MM.1S (cell line): ENCODE measurements around the gene CCDC91.

Source experiments
- DNase-seq: peaks from one replicate; pipeline ENCODE4 v3.0.0-alpha.2; 2015
- H2AFZ ChIP-seq: fragments of 300-600 bp; sonication (generic); 2 replicates; pipeline ENCODE4 v1.6.0; 2016; ENCODE audit warnings: antibody characterized with exemption, low read length
- H3F3A ChIP-seq: fragments of 300-600 bp; sonication (generic); 2 replicates; pipeline ENCODE4 v1.6.1; 2016; ENCODE audit warnings: mild to moderate bottlenecking, antibody characterized with exemption, low read length, moderate library complexity, mixed read lengths; ENCODE audit not compliant: insufficient read depth
- H3K27ac ChIP-seq: fragments of 300-600 bp; sonication (generic); 2 replicates; pipeline ENCODE4 v1.5.1; 2016; ENCODE audit warnings: mild to moderate bottlenecking, low read length
- H3K27me3 ChIP-seq: fragments of 300-600 bp; sonication (generic); replicated peaks from 2 replicates; pipeline ENCODE4 v1.6.0; 2016; ENCODE audit warnings: low read length; ENCODE audit not compliant: insufficient read depth
- H3K36me3 ChIP-seq: fragments of 300-600 bp; sonication (generic); replicated peaks from 2 replicates; pipeline ENCODE4 v1.6.1; 2016; ENCODE audit warnings: mild to moderate bottlenecking, low read length, mixed read lengths; ENCODE audit not compliant: insufficient read depth
- H3K4me1 ChIP-seq: fragments of 300-600 bp; sonication (generic); 2 replicates; pipeline ENCODE4 v1.6.1; 2016; ENCODE audit warnings: low read length, mixed read lengths
- H3K4me2 ChIP-seq: fragments of 300-600 bp; sonication (generic); 2 replicates; pipeline ENCODE4 v1.6.0; 2016; ENCODE audit warnings: low read depth, low read length
- H3K4me3 ChIP-seq: fragments of 300-600 bp; sonication (generic); 2 replicates; pipeline ENCODE4 v1.5.1; 2016; ENCODE audit warnings: low read length, mixed read lengths
- H3K79me2 ChIP-seq: fragments of 300-600 bp; sonication (generic); 2 replicates; pipeline ENCODE4 v1.6.1; 2016; ENCODE audit warnings: mixed run types, low read length, mixed read lengths
- H3K9ac ChIP-seq: fragments of 300-600 bp; sonication (generic); 2 replicates; pipeline ENCODE4 v1.6.1; 2016; ENCODE audit warnings: low read length, mixed read lengths
- H3K9me2 ChIP-seq: fragments of 300-600 bp; sonication (generic); replicated peaks from 2 replicates; pipeline ENCODE4 v1.6.1; 2016; ENCODE audit warnings: mild to moderate bottlenecking, low read length, mixed read lengths; ENCODE audit not compliant: insufficient read depth
- H3K9me3 ChIP-seq: fragments of 300-600 bp; sonication (generic); replicated peaks from 2 replicates; pipeline ENCODE4 v1.6.1; 2016; ENCODE audit warnings: mild to moderate bottlenecking, low read length, mixed read lengths; ENCODE audit not compliant: insufficient read depth
- H4K20me1 ChIP-seq: fragments of 300-600 bp; sonication (generic); 2 replicates; pipeline ENCODE4 v1.6.1; 2016; ENCODE audit warnings: mild to moderate bottlenecking, low read length, moderate library complexity, mixed read lengths; ENCODE audit not compliant: insufficient read depth
- EZH2 ChIP-seq: fragments of 300-600 bp; sonication (generic); optimal IDR thresholded peaks from 2 replicates; pipeline ENCODE3; 2017; ENCODE audit warnings: low read depth, mild to moderate bottlenecking, antibody characterized with exemption, low read length, mixed read lengths
- EZH2phosphoT487 ChIP-seq: fragments of 300-600 bp; sonication (generic); IDR thresholded peaks from 2 replicates; pipeline ENCODE4 v1.6.1; 2018; ENCODE audit warnings: antibody characterized with exemption, low read length
- TF ChIP-seq, protein P1 (sequence below): fragments of 300-600 bp; sonication (generic); IDR thresholded peaks from 2 replicates; pipeline ENCODE4 v1.5.1; 2016; ENCODE audit warnings: antibody characterized with exemption, low read length, mixed read lengths

The CCDC91 gene

DNA sequence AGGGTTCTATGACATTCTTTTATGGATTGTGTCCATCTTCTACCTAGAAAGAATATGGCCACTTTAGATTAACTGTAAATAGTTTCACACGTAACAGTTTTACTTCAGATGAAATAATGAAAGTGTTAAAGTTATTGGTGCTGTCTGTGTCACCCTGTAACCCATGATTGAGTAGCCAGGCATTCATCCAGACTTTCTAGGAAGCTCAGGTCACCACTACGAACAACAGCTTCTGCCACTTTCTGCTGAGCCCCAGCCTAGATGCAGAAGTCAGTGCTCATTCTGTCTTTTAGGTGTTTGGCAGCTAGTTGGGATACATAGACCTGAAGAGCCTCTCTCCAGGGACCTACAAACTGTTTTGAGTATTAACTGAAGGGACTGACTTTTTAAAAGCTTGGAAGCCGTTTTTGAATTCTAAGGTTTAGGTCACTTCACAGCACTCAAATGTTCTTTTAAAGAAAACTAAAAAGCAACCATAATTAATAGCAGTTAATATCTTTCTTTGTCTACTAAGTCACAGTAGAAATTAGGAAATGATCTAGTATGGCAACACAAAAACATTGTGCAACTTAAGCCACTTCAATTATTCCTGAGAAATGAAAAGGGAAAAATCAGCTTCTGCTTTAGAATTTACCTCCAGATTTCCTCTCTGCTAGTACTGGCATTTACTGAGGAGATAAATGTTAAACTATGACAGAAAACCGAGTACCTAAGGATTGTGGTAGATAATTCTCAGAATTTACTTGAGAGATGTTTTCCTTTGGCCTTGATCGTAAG lies 266.9 kb downstream of the CCDC91 start:
- no peak for DNase-seq
- no peaks in the 10 kb centered on the region for H4K20me1 ChIP-seq
- H3K4me3 ChIP-seq = no peak overlapping the region
- no peaks in the 10 kb centered on the region; the same call in 1 of the 2 replicates for H3K9me2 ChIP-seq
- no peaks in the 10 kb centered on the region for H3F3A ChIP-seq
- H3K79me2 ChIP-seq = no peaks in the 10 kb centered on the region
- H2AFZ ChIP-seq = no peak overlapping the region
- H3K4me2 ChIP-seq = peak overlapping the region; percentile 16
- H3K9ac ChIP-seq = no peak overlapping the region
- no peak for TF ChIP-seq EZH2
- TF ChIP-seq, protein P1, sequence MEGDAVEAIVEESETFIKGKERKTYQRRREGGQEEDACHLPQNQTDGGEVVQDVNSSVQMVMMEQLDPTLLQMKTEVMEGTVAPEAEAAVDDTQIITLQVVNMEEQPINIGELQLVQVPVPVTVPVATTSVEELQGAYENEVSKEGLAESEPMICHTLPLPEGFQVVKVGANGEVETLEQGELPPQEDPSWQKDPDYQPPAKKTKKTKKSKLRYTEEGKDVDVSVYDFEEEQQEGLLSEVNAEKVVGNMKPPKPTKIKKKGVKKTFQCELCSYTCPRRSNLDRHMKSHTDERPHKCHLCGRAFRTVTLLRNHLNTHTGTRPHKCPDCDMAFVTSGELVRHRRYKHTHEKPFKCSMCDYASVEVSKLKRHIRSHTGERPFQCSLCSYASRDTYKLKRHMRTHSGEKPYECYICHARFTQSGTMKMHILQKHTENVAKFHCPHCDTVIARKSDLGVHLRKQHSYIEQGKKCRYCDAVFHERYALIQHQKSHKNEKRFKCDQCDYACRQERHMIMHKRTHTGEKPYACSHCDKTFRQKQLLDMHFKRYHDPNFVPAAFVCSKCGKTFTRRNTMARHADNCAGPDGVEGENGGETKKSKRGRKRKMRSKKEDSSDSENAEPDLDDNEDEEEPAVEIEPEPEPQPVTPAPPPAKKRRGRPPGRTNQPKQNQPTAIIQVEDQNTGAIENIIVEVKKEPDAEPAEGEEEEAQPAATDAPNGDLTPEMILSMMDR = no peak
- no peak for TF ChIP-seq EZH2phosphoT487
- no peaks in the 10 kb centered on the region for H3K36me3 ChIP-seq
- no peak overlapping the region for H3K27ac ChIP-seq
- H3K9me3 ChIP-seq = no peaks in the 10 kb centered on the region
- peaks cover 11% of the 10 kb centered on the region; the same call in 1 of the 2 replicates for H3K4me1 ChIP-seq
- H3K27me3 ChIP-seq = no peaks in the 10 kb centered on the region

DNA sequence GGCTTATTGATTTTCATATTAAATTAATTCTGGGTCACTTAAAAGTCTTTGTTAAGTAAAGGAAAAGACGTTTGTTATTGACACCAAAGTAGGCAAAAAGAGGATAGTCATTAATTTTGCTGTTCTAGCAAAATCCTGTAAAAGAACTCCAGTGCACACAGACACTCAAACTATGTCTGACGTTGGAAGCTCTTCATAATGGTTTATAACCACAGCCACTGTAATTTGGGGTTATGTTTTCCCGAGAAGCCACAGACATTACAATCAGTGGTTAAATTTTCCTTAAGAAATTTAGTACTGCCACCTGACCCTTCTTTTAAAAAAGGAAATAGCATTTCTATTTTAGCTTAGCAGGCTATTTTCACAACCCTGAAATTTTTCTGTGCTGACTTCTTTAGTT lies 267.5 kb downstream of the CCDC91 start:
- Histone ChIP-seq H3F3A (no peaks in the 10 kb centered on the region), H3K36me3 (no peaks in the 10 kb centered on the region), H3K27me3 (no peaks in the 10 kb centered on the region), H3K9ac (no peak overlapping the region), H3K27ac (no peak overlapping the region), H3K9me2 (no peaks in the 10 kb centered on the region; the same call in 1 of the 2 replicates), H3K4me1 (peaks cover 11% of the 10 kb centered on the region; the same call in 1 of the 2 replicates), H3K4me3 (no peak overlapping the region), H3K4me2 (peak overlapping the region; percentile 16), H3K9me3 (no peaks in the 10 kb centered on the region), H4K20me1 (no peaks in the 10 kb centered on the region), H3K79me2 (no peaks in the 10 kb centered on the region), H2AFZ (no peak overlapping the region)
- peak; percentile 12 for DNase-seq
- no peak for TF ChIP-seq EZH2
- TF ChIP-seq, protein P1 = no peak

GRCh38 chr12:28459481-28459880 lies 269.2 kb downstream of the CCDC91 start:
- Histone ChIP-seq H3K9me3 (no peaks in the 10 kb centered on the region), H3K27me3 (no peaks in the 10 kb centered on the region), H2AFZ (no peak overlapping the region), H3K79me2 (no peaks in the 10 kb centered on the region), H3K4me3 (no peak overlapping the region), H3K36me3 (no peaks in the 10 kb centered on the region), H4K20me1 (no peaks in the 10 kb centered on the region), H3K9ac (no peak overlapping the region), H3K4me2 (no peak overlapping the region), H3F3A (no peaks in the 10 kb centered on the region), H3K27ac (no peak overlapping the region), H3K9me2 (no peaks in the 10 kb centered on the region), H3K4me1 (peaks cover 11% of the 10 kb centered on the region; the same call in 1 of the 2 replicates)
- TF ChIP-seq, protein P1 = no peak
- DNase-seq = no peak
